Measurements from ENCODE around the gene VPS35L. TPM values are rescaled to one million over a fixed set of nuclear protein-coding genes. Genes with fewer than 3 reads are reported as not detected.

Gene VPS35L
- total and polyA plus RNA-seq, 2 of the 13 experiments (the other 11 are each of a cell fraction or from before 2014, with no cell fraction given) = 1.4 to 1.6 TPM

- TF ChIP-seq HNF1A (IDR thresholded peaks at IDR 0.05; ENCODE audit: low read depth) = 0 out of 2 replicates have a peak, but pooled peaks have one; percentile 45
- TF ChIP-seq HNF1A (CRISPR knock-in tag; IDR thresholded peaks at IDR 0.05; ENCODE audit: borderline replicate concordance) = 0 out of 2 replicates have a peak, but pooled peaks have one; percentile 60
- peak; percentile 83; the same call in 1 of the 2 replicates for TF ChIP-seq ZNF430 (CRISPR knock-in tag; IDR thresholded peaks at IDR 0.05)
- no peak; the same call in 1 of the 2 replicates for TF ChIP-seq NAIF1 (CRISPR knock-in tag; IDR thresholded peaks at IDR 0.05; ENCODE audit: borderline replicate concordance)
- TF ChIP-seq ZNF614 (CRISPR knock-in tag; IDR thresholded peaks at IDR 0.05; ENCODE audit: borderline replicate concordance) = no peak
- no peak; the same call in 1 of the 2 replicates for TF ChIP-seq RNF2 (conservative IDR thresholded peaks at IDR 0.05; ENCODE audit: low read depth)
- peak; percentile 66 for TF ChIP-seq ZBTB38 (CRISPR knock-in tag; IDR thresholded peaks at IDR 0.05)
- TF ChIP-seq SOX13 (IDR thresholded peaks at IDR 0.05) = no peak
- 0 out of 4 replicates have a peak, but pooled peaks of 1 of the 2 experiments have one; percentile 7 for TF ChIP-seq SOX13 (CRISPR knock-in tag; conservative IDR thresholded peaks at IDR 0.05 in 1 of 2, IDR thresholded peaks at IDR 0.05 in 1 of 2)
- peak; percentile 61 to 65; a peak in 1 of 4 replicates for TF ChIP-seq KLF16 (CRISPR knock-in tag; IDR thresholded peaks at IDR 0.05)
- peak; percentile 84; the same call in 1 of the 2 replicates for TF ChIP-seq EED (CRISPR knock-in tag; IDR thresholded peaks at IDR 0.05)
- TF ChIP-seq ARID4A (CRISPR knock-in tag; IDR thresholded peaks at IDR 0.05; ENCODE audit: borderline replicate concordance) = peak; percentile 99
- peak; percentile 81 for TF ChIP-seq PRDM10 (CRISPR knock-in tag; IDR thresholded peaks at IDR 0.05; ENCODE audit: low read depth)
- TF ChIP-seq FOXO1 (CRISPR knock-in tag; IDR thresholded peaks at IDR 0.05) = peak; percentile 32; the same call in 1 of the 2 replicates
- TF ChIP-seq RXRA (CRISPR knock-in tag; IDR thresholded peaks at IDR 0.05) = peak; percentile 63; the same call in 1 of the 2 replicates
- TF ChIP-seq XBP1 (CRISPR knock-in tag; IDR thresholded peaks at IDR 0.05) = no peak
Observed at GRCh38 chr16:19523559-19524355, 31.7 kb upstream of the VPS35L start, which contains the start of gene CCP110 (continued).

All from HepG2 (cell line).